ENCODE results near the gene ALG12. TPM values are rescaled to one million over a fixed set of nuclear protein-coding genes. Genes with fewer than 3 reads are reported as not detected.

Gene ALG12
- total RNA-seq, 2 experiments from 2014 or later, result 11.4 to 11.7 TPM

GRCh38 chr22:49957826-49958365 lies 39.7 kb upstream of the ALG12 start:
- no TSS peak for BruUV-seq (replicated peaks)
- H3K4me1 ChIP-seq (ENCODE audit: insufficient read depth, low read length, poor library complexity, severe bottlenecking), result peaks cover 18% of the 10 kb centered on the region
- no peak for DNase-seq (ENCODE audit: low spot score)
- H3K9me2 ChIP-seq (ENCODE audit: insufficient read depth, low read length), result no peaks in the 10 kb centered on the region
- H3K79me2 ChIP-seq (ENCODE audit: insufficient read depth, low read depth, low read length), result peaks cover 20% of the 10 kb centered on the region; the same call in 1 of the 2 replicates
- no peak overlapping the region for H3K4me3 ChIP-seq (ENCODE audit: low read depth, low read length, poor library complexity, severe bottlenecking)
- no peak overlapping the region for H3K4me2 ChIP-seq (ENCODE audit: low read length)
- no peak overlapping the region for H2AFZ ChIP-seq (ENCODE audit: low read length)
- ChIA-PET CTCF (ENCODE audit: unreplicated experiment) (no interaction called here), POLR2A (no interaction called here)
- no peak for TF ChIP-seq CTCF (conservative IDR thresholded peaks at IDR 0.05; ENCODE audit: low read length)
- no peak for TF ChIP-seq EZH2phosphoT487 (IDR thresholded peaks at IDR 0.05; ENCODE audit: borderline replicate concordance, low read depth, low read length)
- peaks cover 19% of the 10 kb centered on the region for H3K36me3 ChIP-seq (ENCODE audit: insufficient read depth, low read length)
- H3K27ac ChIP-seq (ENCODE audit: low read depth, low read length, poor library complexity, severe bottlenecking), result no peak overlapping the region
- H3K9me3 ChIP-seq (ENCODE audit: low read length), result no peaks in the 10 kb centered on the region
- intact Hi-C loops (cut with micrococcal nuclease; ENCODE audit: unreplicated experiment), result no loop called here
- no peaks in the 10 kb centered on the region for H4K20me1 ChIP-seq (ENCODE audit: insufficient read depth, low read length)

GRCh38 chr22:49956914-49957825 lies 38.9 kb upstream of the ALG12 start:
- Histone ChIP-seq H3K9me3 (ENCODE audit: low read length) (no peaks in the 10 kb centered on the region), H3K4me2 (ENCODE audit: low read length) (no peak overlapping the region), H3K36me3 (ENCODE audit: insufficient read depth, low read length) (peaks cover 12% of the 10 kb centered on the region), H3K79me2 (ENCODE audit: insufficient read depth, low read depth, low read length) (peaks cover 14% of the 10 kb centered on the region; the same call in 1 of the 2 replicates), H3K4me3 (ENCODE audit: low read depth, low read length, poor library complexity, severe bottlenecking) (no peak overlapping the region), H4K20me1 (ENCODE audit: insufficient read depth, low read length) (no peaks in the 10 kb centered on the region), H3K27ac (ENCODE audit: low read depth, low read length, poor library complexity, severe bottlenecking) (no peak overlapping the region), H3K9me2 (ENCODE audit: insufficient read depth, low read length) (no peaks in the 10 kb centered on the region), H2AFZ (ENCODE audit: low read length) (no peak overlapping the region), H3K4me1 (ENCODE audit: insufficient read depth, low read length, poor library complexity, severe bottlenecking) (peaks cover 12% of the 10 kb centered on the region)
- ChIA-PET POLR2A (no interaction called here), CTCF (ENCODE audit: unreplicated experiment) (no interaction called here)
- no peak for DNase-seq (ENCODE audit: low spot score)
- no TSS peak for BruUV-seq (replicated peaks)
- intact Hi-C loops (cut with micrococcal nuclease; ENCODE audit: unreplicated experiment), result no loop called here
- TF ChIP-seq EZH2phosphoT487 (IDR thresholded peaks at IDR 0.05; ENCODE audit: borderline replicate concordance, low read depth, low read length), result no peak
- no peak for TF ChIP-seq CTCF (conservative IDR thresholded peaks at IDR 0.05; ENCODE audit: low read length)

- no peaks in the 10 kb centered on the region for H3K9me3 ChIP-seq (ENCODE audit: low read length)
- no peaks in the 10 kb centered on the region for H3K9me2 ChIP-seq (ENCODE audit: insufficient read depth, low read length)
- CTCF ChIA-PET (ENCODE audit: unreplicated experiment), result no interaction called here
- POLR2A ChIA-PET, result interaction anchor here (0.6 kb wide), 1 partner anchor 10 kb away, joined by 3 read pairs; no protein-coding TSS in a partner anchor
- H3K79me2 ChIP-seq (ENCODE audit: insufficient read depth, low read depth, low read length), result peaks cover 7% of the 10 kb centered on the region; the same call in 1 of the 2 replicates
- BruUV-seq (replicated peaks), result no TSS peak
- no peak for TF ChIP-seq EZH2phosphoT487 (IDR thresholded peaks at IDR 0.05; ENCODE audit: borderline replicate concordance, low read depth, low read length)
- no peak for TF ChIP-seq CTCF (conservative IDR thresholded peaks at IDR 0.05; ENCODE audit: low read length)
- intact Hi-C loops (cut with micrococcal nuclease; ENCODE audit: unreplicated experiment), result no loop called here
- no peak overlapping the region for H3K4me3 ChIP-seq (ENCODE audit: low read depth, low read length, poor library complexity, severe bottlenecking)
- peaks cover 12% of the 10 kb centered on the region for H3K4me1 ChIP-seq (ENCODE audit: insufficient read depth, low read length, poor library complexity, severe bottlenecking)
- peaks cover 5% of the 10 kb centered on the region for H3K36me3 ChIP-seq (ENCODE audit: insufficient read depth, low read length)
- no peak overlapping the region for H2AFZ ChIP-seq (ENCODE audit: low read length)
- H4K20me1 ChIP-seq (ENCODE audit: insufficient read depth, low read length), result no peaks in the 10 kb centered on the region
- DNase-seq (ENCODE audit: low spot score), result no peak
- H3K27ac ChIP-seq (ENCODE audit: low read depth, low read length, poor library complexity, severe bottlenecking), result no peak overlapping the region
- H3K4me2 ChIP-seq (ENCODE audit: low read length), result no peak overlapping the region
Observed at GRCh38 chr22:49956418-49956770, 38.2 kb upstream of the ALG12 start.

All from OCI-LY7 (cell line).